Measurements from ENCODE around the gene OR10G7.
"Not testable (repeated sequence)": the region's sequence is repeated elsewhere in the genome, so short reads cannot be mapped to it uniquely, and the experiment has no call there.

Gene OR10G7

DNA sequence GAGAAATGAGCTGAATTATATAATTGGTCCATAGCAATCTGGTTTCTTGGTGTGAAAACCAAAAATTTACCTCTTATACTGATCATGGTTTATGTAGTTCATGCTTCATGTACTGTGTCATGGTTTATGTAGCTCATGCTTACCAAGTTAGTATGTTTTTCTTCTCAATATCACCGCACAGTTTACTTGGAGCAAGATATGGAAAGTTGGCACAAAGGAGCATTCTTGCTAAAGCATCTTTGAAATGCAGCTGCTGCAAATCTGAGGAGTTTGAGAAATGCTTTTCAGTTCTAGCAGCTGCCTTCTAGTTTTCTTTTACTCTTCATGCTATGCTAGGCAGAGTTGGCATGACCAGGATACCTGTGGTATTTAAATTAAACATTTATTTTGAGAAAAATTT is 4.5 kb downstream of the OR10G7 start:
- DNase-seq, result no peak

DNA sequence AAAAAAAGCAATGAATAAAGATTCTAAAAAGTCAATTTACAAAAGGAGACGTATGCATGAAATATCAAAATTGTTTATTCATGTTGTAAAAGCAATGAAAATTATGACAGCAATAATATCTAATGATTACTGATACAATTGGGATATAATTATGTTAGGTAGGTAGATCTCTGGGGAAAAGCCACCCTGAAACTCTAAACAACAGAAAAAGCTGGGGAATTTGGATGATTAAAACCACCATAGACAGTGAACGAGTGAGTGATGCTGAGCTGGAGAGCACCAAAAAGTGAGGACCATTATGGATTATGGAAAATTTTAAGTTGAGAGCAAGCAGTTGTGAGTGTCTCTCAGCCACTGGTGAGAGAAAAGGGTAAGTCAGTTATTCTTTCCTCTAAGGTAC is 14.6 kb downstream of the OR10G7 start, which contains the start of gene OR10G8:
OR10G8 (plus strand) TSS at position 301 of the 400 bp plus-strand sequence. CDS start 2,825 bp downstream, outside the sequence.
- no peak for DNase-seq

DNA sequence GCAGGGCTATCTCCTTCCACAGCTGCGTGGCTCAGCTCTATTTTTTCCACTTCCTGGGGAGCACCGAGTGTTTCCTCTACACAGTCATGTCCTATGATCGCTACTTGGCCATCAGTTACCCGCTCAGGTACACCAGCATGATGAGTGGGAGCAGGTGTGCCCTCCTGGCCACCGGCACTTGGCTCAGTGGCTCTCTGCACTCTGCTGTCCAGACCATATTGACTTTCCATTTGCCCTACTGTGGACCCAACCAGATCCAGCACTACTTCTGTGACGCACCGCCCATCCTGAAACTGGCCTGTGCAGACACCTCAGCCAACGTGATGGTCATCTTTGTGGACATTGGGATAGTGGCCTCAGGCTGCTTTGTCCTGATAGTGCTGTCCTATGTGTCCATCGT is 25.3 kb downstream of the OR10G7 start:
- not testable (repeated sequence) for DNase-seq

DNA sequence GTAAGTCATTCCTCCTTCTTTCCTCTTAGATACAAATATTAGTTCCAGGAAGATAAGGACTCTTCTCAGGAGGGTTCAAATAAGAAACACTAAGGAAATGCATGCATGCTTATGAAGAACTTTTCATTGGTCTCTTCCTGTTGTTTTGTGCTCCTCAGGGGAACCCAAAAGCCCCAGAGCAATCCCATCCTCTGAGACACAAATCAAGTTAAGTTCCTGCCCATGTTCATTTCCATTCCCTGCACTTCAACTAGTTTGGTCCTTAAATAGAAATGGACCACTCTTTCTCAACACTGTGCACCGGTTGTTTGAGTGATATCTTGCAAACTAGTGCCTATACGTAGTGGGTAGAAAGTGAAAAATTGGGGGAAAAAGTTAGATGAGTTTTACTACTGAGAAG is 28.4 kb downstream of the OR10G7 start, which contains the start of gene OR10G4:
OR10G4 (plus strand) TSS at position 301 of the 400 bp plus-strand sequence. CDS start 2,578 bp downstream, outside the sequence.
- no peak for DNase-seq

DNA sequence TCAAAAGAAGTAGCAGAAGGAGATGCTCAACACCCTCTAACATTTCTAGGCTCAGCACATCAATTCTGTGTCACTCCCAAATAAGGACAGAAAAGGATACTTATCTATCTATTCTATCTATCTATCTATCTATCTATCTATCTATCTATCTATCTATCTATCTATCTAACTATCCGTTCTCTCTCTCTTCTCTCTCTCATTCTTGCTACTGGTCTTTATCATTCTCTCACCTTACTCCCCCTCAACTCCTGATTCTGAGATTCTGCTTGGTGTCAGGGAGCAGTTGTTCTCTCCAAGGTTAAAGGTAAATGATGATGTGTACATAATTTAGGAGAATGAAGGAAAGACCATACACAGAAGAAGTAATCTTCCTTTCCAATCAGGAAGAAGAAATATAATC is 46.0 kb downstream of the OR10G7 start, which contains the start of gene OR10G6:
OR10G6 (minus strand) TSS at position 43 of the 400 bp plus-strand sequence; CDS start at position 43, 0 bp downstream.
- no peak for DNase-seq
